GM12864 (cell line): ENCODE results near the gene HEMK1.

Experiments used
- DNase-seq: peaks from one replicate; pipeline ENCODE4 v3.0.0-alpha.2; 2011; ENCODE audit warnings: low read depth
- H3K4me3 ChIP-seq: 2 replicates; pipeline ENCODE4 v1.5.1; 2011; ENCODE audit warnings: mild to moderate bottlenecking, low read depth, low read length, control low read depth
- TF ChIP-seq, protein P1 (sequence below): IDR thresholded peaks from 2 replicates; pipeline ENCODE4 v1.5.1; 2011; ENCODE audit warnings: low read depth, mild to moderate bottlenecking, moderate library complexity, low read length, control low read depth, inconsistent platforms; ENCODE audit errors: missing control alignments

Gene HEMK1

DNA sequence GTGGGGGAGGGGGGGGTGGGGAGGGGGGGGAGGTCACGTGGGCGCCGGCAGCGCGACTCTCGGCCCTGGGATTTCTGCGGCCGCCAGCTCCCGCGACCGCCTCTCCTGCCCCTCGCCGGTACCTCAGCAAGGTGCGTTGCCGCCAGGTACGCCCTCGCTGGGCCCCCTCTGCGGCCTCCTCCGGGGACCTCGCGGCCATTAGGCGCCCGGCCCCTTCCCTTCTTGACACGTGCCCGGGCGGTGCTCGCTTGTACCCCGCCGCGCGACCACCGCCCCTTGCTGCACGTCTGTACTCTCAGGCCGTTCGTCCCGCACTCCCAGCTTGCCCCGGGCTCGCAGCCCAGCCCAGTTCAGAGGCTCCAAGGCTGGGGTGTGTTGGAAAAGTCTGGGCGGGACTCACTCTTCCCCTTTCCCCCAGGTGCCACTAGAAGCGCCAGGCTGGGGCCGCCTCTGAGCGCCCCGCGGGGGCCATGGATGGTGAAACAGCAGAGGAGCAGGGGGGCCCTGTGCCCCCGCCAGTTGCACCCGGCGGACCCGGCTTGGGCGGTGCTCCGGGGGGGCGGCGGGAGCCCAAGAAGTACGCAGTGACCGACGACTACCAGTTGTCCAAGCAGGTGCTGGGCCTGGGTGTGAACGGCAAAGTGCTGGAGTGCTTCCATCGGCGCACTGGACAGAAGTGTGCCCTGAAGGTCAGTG is 47.9 kb downstream of the HEMK1 start, which contains the start of gene MAPKAPK3:
MAPKAPK3 (plus strand) TSS at position 56 of the 696 bp plus-strand sequence; CDS start at position 471, 415 bp downstream.
- TF ChIP-seq, protein P1, sequence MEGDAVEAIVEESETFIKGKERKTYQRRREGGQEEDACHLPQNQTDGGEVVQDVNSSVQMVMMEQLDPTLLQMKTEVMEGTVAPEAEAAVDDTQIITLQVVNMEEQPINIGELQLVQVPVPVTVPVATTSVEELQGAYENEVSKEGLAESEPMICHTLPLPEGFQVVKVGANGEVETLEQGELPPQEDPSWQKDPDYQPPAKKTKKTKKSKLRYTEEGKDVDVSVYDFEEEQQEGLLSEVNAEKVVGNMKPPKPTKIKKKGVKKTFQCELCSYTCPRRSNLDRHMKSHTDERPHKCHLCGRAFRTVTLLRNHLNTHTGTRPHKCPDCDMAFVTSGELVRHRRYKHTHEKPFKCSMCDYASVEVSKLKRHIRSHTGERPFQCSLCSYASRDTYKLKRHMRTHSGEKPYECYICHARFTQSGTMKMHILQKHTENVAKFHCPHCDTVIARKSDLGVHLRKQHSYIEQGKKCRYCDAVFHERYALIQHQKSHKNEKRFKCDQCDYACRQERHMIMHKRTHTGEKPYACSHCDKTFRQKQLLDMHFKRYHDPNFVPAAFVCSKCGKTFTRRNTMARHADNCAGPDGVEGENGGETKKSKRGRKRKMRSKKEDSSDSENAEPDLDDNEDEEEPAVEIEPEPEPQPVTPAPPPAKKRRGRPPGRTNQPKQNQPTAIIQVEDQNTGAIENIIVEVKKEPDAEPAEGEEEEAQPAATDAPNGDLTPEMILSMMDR: no peak
- H3K4me3 ChIP-seq: peak within 1 kb of the TSS; percentile 68
- no peak for DNase-seq

DNA sequence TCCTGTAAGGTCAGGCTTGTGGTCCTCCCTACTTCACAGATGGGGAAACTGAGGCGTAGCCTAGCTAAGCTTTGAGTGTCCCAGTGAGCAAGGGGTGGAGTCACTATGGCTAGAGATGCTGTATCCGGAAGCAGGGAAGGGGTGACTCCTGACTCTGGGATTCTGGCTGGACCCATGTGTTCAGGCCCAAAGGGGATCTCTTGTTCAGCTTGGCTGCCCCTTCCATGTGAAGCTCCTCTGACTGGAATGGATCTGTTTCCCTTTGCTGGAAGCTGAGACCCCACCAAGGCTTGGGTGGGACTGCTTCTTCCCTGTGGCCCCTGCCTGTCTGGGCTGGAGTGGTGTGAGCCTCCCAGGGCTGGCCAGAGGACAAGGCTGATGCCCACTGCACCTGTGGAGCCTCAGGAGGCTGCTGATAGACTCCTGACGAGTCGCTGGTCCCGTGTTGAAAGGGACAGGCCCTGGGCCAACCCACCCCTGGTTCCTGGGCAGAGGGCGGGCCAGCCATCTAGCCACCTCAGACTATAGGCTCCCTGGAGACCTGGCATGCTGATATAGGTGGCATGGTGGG is 48.7 kb downstream of the HEMK1 start:
- peak overlapping the region; percentile 68 for H3K4me3 ChIP-seq
- DNase-seq: no peak
- TF ChIP-seq, protein P1: no peak

DNA sequence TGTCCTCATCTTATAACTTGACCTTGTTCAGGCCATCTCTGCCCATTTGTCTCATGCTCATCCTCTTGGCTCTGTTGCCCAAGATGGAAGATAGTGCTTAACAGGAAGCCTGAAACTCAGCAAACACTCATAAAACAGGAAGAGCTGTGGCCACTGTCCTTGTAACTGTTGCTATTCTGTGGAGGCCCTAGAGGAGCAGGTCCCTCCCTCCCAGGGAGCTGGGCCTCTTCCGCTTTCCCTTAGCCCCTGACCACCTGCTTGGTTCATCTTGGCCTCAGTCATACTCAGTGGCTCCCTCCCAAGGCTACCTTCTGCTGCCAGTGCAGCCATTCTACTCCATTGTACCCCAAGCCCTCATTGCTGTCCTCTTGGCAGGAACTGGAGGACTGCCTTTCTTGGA is 51.1 kb downstream of the HEMK1 start:
- no peak for DNase-seq
- no peak overlapping the region for H3K4me3 ChIP-seq
- TF ChIP-seq, protein P1: no peak

DNA sequence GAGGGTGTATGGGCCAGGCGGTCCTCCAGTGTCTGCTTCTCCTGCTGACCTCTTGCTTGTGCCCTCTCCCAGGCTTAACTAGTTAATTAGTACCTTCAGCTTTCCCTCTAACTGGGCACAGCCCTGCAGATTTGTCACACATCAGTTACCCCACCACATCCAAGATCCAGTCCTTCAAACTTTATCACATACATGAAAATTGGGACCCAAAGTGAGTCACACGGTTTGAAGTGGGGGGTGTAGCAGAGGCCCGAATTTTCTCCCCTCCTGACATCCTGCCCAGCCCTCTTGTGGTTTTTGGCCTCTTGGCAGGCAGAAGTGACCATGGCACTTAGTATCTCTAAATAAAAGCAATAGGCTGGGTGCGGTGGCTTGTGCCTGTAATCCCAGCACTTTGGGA is 51.5 kb downstream of the HEMK1 start:
- TF ChIP-seq, protein P1: no peak
- DNase-seq: no peak
- H3K4me3 ChIP-seq: no peak overlapping the region

DNA sequence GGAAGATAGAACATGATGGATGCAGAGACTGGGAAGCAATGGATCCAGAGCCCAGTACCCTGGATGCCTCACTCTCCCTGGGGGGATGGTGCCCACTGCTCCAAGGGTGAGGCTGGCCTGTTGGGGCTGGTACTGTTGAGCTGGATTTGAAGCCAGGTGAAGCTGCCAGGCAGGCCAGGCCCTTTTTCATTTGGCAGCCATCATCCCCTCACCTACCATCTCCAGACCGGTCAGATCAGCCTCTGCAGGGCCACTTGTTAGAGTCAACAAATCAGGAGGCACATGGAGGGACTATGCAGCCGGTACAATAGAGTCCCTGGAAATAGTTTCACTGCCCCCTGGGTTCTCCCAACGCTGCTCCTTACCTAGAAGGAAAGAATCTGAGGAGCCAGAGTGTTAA is 53.6 kb downstream of the HEMK1 start:
- TF ChIP-seq, protein P1: no peak
- no peak overlapping the region for H3K4me3 ChIP-seq

DNA sequence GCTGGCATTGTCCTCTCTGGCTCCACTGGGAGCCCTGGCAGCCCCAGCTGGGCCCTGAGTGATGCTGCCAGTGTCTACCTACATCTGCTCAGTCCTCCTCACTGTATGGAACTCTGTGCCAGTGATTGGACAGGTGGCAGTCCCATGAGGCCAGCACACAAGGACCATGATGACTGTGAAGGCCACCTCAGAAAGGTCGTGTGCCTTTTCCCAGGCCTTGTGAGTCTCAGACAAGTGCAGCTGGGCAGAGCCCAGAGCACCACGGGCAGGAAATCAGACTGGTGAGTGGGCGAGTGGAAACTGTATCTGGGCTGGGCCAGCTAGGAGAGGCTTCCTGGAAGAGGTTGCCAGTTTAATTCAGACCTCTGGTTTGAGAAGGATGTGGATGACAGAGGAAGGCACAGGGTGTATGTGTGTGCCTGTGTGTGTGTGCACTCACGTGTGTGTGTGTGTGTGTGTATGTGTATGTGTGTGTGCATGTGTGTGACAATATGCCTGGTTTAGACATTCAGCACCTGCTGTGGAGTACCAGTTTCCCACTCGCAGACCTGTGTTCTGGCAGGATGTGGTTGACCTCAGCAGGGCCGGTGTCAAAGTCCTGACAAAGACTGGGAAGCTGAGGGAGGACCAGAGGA is 54.6 kb downstream of the HEMK1 start:
- DNase-seq: no peak
- TF ChIP-seq, protein P1: no peak
- no peak overlapping the region for H3K4me3 ChIP-seq

More for the DNA sequence above, 53.6 kb downstream of the HEMK1 start:
- DNase-seq: no peak

DNA sequence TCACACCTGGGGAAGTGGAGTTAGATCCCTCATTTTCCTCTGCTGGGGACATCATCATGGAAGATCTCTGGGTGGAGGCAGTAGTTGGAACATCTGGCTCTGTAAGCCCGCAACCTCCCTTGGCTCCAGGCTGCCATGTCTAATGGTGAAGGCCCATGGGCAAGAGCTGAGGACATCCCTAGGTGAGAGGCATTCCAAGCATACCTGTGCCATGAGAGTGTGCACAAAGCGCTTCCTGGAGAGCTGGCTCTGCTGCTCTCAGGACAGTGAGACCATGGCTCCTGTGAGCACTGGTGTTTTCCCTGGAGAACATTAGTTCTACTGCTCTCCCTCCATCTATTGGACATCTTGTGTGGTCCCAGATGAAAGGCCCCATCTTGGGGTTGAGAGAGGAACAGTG is 55.3 kb downstream of the HEMK1 start:
- TF ChIP-seq, protein P1: no peak
- H3K4me3 ChIP-seq: no peak overlapping the region
- no peak for DNase-seq
